Muscle of arm (tissue), 12 donors: Measurements from ENCODE around the gene VGLL4. TPM values are rescaled to one million over a fixed set of nuclear protein-coding genes. Genes with fewer than 3 reads are reported as not detected.
"Not testable (repeated sequence)": the region's sequence is repeated elsewhere in the genome, so short reads cannot be mapped to it uniquely, and the experiment has no call there.

Experiments used
- DNase-seq: peaks from one replicate; pipeline ENCODE4 v3.0.0-alpha.2; 2013
- polyA plus RNA-seq, 12 donors: library from polyadenylated mRNA; unstranded; fragments of 120-200 nt; gene quantifications; one replicate each; pipeline ENCODE4 v1.2.1, GENCODE V29; 2013; ENCODE audit not compliant: insufficient read length in 12 of 12

The VGLL4 gene
- polyA plus RNA-seq, 12 donors: 41.3 to 78.9 (median 45.3) TPM; not detected in 1

DNA sequence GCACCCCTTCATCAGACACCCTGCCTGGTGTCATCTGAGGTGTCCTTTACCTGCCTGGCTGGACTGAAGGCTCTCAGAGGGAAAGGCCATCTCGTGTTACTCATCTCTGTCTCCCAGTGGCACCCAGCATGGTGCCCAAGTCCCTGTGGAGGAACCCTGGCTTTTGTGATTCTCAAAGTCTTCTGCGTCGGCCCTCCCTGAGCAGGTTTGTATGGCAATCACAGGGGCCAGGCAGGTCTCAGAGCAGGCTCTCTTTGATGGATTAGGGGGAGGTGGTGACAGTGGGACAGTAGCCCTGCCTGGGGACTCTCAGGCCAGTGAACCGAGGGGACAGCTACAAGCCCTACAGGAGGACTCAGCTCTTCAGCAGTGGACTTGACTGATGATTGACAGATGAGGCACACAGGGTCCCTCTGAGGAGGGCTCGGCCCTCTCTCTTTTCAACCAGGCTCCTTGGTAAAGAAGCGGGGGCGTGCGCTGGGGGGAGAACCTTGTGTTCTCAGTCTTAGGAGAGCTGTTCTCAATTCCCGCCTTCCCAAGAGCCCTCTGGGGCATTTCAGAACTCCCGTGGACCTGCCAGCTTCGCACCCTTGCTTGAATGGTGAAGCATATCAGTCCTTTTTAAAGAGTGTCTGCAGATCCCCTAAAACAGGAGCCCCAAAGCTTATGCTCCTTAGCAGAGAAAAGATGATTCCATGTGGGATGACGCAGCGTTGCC, 108.3 kb downstream of the VGLL4 start:
- no peak for DNase-seq

- DNase-seq: no peak
Measured at GRCh38 chr3:11534793-11535101, 109.0 kb downstream of the VGLL4 start.

DNA sequence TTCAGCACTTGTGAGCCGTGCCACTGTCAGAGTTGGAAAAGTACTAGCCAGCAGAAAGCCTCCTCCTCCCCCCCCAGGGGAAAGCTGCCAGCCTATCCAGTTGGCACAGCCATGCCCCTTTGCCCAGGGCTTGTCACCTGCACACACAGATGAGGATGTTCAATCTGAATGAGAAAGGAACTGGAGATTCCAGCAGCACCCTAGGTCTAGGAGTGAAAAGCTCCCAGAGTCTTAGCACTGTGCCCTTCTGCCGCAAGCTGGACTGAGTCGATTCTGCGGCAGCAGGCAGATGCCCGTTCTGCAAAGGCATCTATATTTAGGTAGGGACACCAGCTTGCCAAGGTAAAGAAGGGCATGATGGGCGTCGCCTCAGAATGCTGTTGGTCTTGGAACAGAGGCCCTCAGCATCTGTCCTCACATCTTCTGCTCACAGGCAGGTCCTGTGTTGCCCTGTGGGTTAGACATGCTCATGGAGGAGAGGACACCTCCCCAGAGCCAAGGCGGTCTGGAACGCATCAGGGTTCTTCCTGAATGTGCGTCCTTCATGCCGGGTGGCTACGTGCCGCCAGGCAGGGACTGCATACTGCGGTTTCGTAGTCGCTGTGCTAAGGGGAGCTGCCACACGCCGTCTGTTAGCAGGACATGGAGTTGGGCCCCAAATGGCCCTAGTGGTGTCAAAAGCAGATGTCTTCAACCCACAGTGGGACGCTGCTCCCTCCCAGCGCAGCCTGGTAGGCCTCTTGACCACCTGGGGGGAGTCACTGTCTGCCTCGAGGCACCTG, 109.5 kb downstream of the VGLL4 start:
- DNase-seq: no peak

- DNase-seq: no peak
Measured at GRCh38 chr3:11532931-11533391, 110.8 kb downstream of the VGLL4 start.

- no peak for DNase-seq
Measured at GRCh38 chr3:11530153-11530721, 113.5 kb downstream of the VGLL4 start.

GRCh38 chr3:11529281-11529680, 114.4 kb downstream of the VGLL4 start:
- DNase-seq: no peak

DNA sequence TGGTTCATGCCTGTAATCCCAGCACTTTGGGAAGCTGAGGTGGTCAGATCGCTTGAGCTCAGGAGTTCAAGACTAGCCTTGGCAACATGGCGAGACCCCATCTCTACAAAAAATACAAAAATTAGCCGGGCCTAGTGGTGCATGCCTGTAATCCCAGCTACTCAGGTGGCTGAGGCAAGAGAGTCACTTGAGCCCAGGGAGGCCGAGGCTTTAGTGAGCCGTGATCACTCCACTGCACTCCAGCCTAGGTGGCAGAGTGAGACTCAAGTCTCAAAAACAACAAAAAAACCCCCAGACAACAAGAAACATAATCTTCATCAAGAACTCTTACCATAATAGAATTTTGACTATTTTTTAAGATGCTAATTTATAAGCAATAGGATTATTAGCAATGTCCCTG, 117.6 kb downstream of the VGLL4 start:
- not testable (repeated sequence) for DNase-seq

DNA sequence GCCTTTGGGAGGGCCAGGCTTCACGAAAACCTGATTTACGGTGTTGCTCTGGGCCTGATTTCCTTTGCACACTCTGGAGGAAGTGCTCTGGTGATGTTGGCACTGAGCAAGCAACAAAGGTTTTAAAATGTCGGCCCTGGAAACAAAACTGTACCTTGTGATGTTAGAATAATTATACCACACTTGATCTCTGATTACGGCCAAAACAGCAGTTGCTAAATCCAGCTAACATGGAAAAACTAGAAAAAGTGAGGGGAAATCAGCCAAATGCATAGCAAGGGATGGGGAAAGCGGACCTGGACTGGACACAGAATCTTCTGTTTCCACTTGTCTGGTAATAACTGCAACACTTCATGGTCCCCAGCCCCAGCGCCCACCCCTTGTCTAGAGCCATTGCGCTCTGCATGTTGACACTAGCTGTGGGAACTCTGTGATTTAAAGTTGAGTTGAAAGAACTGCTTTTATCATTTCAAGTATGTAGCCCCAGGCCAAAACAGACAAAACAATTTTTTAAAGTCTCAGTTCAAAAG, 120.1 kb downstream of the VGLL4 start:
- DNase-seq: peak; percentile 74

DNA sequence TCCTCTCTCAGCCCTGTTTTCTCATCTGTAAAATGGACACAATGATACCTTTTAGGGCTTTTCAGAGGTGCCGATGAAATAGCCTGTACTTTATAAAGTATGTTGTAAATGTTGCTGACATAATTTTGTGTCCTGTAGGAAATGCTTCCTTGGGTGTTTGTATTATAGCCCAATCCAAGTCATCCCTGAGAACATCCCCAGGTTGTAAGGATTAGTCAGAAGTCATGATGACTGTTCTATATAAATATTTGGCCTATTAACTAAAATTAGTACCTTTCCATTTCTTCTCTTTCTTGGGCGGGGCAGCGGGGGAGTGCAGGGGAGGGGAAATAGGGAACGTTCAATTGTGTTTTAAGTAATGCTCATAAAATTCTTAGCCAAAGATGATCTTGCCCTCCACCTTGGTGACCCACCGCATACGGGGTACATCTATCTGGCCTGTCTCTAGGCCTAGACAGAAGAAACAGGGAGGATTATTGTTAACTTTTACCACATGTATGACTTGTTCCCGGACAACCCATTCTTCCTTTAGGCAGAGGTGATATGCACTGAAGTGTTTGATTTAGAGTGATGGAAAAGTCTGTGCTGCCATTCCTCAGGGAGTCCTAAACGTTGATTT, 120.7 kb downstream of the VGLL4 start:
- DNase-seq: no peak

DNA sequence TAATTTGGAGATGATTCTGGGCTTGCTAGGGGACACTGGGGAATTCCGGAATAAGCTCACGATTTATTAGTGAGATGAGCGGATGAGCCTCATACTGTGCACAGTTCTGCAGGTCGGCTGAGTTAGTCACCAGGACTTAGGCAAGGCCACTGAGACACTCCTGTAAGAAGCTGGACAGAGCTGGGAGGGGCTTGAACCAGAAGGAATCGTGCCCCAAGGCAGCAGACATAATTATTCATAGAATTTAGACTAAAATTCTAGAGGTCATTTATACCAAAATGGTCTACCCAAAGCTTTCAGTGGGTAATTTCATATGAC, 121.4 kb downstream of the VGLL4 start:
- no peak for DNase-seq

DNA sequence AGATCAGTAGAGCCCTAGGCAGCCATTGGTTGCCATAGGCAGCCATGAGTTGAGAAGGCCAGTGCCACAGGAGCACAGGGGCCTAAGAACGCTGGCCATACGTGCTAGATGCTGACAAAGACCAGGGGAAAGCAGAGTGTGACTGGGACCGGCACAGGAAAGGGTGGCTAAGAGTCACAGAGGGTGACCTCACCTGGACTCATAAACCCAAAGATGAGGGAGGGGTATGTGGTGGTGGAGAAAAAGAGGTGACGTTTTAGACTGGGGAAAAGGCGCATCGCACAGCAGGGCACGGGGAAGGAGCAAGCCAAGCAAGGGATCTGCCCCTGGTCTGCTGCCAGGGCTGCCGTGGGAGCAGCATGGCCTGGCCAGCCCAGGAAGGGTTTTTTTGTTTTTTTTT, 122.5 kb downstream of the VGLL4 start:
- no peak for DNase-seq

DNA sequence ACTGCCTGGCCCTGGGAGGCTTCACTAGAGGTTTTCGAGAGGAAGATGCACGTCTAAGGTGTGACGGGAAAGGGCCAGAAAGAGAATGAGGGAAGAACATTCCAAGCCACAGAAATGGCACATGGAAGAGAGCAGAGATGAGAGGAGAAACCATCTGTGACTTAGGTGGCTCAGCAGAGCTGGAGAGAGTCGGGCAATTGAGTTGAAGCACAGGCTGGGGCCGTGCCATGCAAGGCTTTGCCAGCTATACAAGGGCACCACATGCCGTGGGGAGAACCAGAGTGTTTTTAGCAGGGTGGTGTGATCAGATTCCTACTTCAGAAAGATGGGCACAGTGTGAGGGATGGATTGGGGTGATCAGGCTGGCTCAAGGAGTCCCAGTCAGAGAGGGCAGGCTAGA, 126.1 kb downstream of the VGLL4 start:
- DNase-seq: no peak

GRCh38 chr3:11514191-11514821, 129.4 kb downstream of the VGLL4 start:
- DNase-seq: no peak

DNA sequence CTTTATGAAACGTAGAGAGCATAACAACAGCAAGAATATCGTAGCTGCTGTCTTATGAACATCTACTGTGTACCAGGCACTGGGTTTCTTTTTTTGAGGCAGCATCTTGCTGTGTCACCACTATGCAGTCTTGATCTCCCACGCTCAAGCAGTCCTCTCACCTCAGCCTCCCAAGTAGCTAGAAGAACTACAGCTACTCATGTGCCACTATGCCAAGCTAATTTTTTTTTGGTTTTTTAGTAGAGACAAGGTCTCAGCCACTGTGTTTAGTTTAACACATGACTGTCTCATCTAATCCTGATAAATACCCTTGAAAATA, 129.9 kb downstream of the VGLL4 start:
- no peak for DNase-seq

DNA sequence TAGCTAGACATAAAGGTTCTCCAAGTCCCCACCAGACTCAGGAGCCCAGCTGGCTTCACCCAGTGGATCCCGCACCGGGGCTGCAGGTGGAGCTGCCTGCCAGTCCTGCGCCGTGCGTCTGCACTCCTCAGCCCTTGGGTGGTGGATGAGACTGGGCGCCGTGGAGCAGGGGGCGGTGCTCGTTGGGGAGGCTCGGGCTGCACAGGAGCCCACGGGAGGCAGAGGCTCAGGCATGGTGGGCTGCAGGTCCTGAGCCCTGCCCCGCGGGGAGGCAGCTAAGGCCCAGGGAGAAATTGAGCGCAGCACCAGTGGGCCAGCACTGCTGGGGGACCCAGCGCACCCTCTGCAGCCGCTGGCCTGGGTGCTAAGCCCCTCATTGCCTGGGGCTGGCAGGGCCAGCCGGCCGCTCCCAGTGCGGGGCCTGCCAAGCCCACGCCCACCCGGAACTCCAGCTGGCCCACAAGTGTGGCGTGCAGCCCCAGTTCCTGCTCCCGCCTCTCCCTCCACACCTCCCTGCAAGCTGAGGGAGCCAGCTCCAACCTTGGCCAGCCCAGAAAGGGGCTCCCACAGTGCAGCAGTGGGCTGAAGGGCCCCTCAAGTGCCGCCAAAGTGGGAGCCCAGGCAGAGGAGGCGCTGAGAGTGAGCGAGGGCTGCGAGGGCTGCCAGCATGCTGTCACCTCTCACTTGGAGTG, 130.4 kb downstream of the VGLL4 start:
- not testable (repeated sequence) for DNase-seq

GRCh38 chr3:11511606-11512005, 132.1 kb downstream of the VGLL4 start:
- DNase-seq: not testable (repeated sequence)

DNA sequence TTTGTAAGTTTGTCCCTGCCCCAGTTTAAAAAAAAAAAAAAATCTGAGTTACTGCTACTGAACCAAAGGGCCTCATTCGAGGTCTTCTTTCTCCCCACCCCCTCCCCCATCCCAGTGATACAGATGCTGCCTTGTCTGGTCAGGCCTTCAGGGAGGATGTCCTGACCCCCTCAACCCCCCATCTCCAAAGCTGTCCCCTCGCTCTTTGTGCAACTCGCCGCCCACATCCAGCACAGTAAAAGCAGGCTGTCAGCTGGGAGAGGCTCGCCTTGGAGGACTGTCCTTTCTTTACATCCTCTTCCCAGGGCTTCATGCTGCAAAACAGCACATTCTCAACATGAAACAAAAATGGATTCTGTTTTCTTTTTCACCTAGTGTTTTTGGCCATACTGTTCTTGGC, 133.4 kb downstream of the VGLL4 start:
- no peak for DNase-seq

GRCh38 chr3:11510001-11510340, 133.7 kb downstream of the VGLL4 start:
- no peak for DNase-seq

DNA sequence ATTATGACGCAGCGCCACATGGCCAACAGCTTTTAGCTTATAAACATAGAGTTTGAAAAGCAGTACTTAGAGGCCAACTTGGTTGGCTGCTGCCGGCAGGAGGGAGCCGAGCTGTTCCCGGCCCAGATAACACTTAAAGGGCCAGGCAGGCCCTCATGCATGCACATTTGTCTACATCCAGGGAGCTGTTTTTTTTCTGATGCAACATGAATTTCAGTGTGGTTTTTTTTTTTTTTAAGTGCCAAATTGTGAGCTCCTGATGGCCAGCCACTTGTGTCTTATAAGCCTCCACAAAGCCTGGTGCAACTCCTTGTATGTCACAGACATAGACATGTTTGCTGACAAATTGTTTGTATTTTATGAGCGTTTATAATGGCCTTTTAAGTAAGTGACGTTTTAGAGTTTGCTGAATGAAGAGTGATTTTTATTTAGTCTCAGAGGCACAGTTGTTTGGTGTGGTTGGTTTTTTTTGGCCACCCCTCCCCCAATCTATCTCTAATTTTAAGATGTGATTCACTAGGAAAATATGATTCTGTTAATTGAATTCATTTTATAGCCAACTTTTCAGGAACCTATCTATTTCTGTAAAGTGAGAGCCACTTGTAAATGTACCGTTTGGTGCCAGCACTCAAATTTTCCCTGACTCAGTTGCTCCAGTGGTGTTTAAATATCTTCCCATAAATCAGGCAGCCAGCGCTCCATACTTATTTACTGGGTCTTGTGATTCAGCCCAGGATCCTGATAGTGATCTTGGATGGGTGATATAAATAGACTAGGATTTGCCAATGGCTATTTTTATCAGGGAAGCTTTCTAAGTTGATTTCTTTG, 134.3 kb downstream of the VGLL4 start:
- DNase-seq: peak; percentile 62

DNA sequence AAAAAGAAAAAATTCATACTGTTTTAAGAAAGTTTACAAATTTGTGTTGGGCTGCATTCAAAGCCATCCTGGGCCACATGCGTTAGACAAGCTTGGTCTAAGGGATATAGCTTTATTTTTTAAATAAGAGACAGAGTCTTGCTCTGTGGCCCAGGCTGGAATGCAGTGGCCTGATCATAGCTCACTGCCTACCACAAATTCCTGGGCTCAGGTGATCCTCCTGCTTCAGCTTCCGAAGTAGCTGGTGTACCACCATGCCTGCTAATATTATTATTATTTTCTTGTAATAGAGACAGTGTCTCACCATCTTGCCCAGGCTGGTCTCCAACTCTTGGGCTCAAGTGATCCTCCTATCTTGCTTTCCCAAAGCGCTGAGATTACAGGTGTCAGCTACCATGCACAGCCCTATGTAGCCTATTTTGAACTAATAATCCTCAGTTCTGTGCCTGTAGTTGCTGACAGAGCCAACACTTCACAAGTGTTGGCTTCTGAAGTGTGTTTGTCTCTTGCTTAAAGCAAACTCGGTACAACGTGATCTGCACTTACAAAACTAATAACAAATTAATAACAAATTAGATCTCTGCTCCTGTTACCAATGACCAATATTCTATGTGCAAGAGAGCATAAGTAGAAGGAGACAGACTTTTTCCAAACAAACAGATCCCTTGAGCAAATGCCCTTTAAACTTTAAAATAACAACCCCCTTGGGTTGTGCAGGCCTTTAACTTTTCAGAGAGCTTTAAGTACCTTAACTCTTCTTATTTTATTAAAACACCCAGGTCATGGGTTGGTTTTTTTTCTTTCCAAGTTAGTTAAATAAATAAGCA, 135.2 kb downstream of the VGLL4 start:
- no peak for DNase-seq
